Activated T-helper 2 cell treated with anti-CD3 and anti-CD28 coated beads, Interferon-gamma antibody, Interleukin-2, Interleukin-4, amounts not matched to agents 10 μg/mL and 5 μg/mL and 100 μg/mL, durations not matched to agents 14 hours and 24 hours and 36 hours (primary cell): Measurements from ENCODE around the gene LIN9. TPM values are rescaled to one million over a fixed set of nuclear protein-coding genes. Genes with fewer than 3 reads are reported as not detected.
"Not testable (repeated sequence)": the region's sequence is repeated elsewhere in the genome, so short reads cannot be mapped to it uniquely, and the experiment has no call there.

ENCODE experiments used
- DNase-seq: peaks from one replicate; pipeline ENCODE4 v3.0.0; 2021; ENCODE audit warnings: low spot score
- H3K27ac Mint-ChIP-seq: one replicate; pipeline ENCODE4 v1.8.0; 2021; ENCODE audit warnings: mixed read lengths
- H3K27me3 Mint-ChIP-seq: one replicate; pipeline ENCODE4 v1.8.0; 2021; ENCODE audit warnings: low read depth, mixed read lengths
- H3K36me3 Mint-ChIP-seq: one replicate; pipeline ENCODE4 v1.8.0; 2021; ENCODE audit warnings: low read depth, mixed read lengths
- H3K4me1 Mint-ChIP-seq: one replicate; pipeline ENCODE4 v1.8.0; 2021; ENCODE audit warnings: low read depth, mixed read lengths
- H3K4me3 Mint-ChIP-seq: one replicate; pipeline ENCODE4 v1.8.0; 2021; ENCODE audit warnings: low read depth, mild to moderate bottlenecking, moderate library complexity, mixed read lengths
- H3K9me3 Mint-ChIP-seq: one replicate; pipeline ENCODE4 v1.8.0; 2021; ENCODE audit warnings: mixed read lengths
- intact Hi-C: fragments of 100-400 bp; cut with micrococcal nuclease; formaldehyde crosslinking; loops from one replicate; pipeline ENCODE4 v1.15.1; 2023
- total RNA-seq: library from RNA; stranded (reverse); gene quantifications from 2 replicates; pipeline ENCODE4 v1.2.3, GENCODE V29; 2022

Gene LIN9
- total RNA-seq, 1 donor from 2014 or later, result 12.7 TPM

GRCh38 chr1:226215239-226215638 lies 93.7 kb downstream of the LIN9 start:
- H3K36me3 Mint-ChIP-seq, result no peaks in the 10 kb centered on the region
- no peaks in the 10 kb centered on the region for H3K4me1 Mint-ChIP-seq
- H3K27me3 Mint-ChIP-seq, result peaks cover 4% of the 10 kb centered on the region
- H3K27ac Mint-ChIP-seq, result no peak overlapping the region
- H3K9me3 Mint-ChIP-seq, result no peaks in the 10 kb centered on the region
- intact Hi-C loops, result no loop called here
- DNase-seq, result no peak
- H3K4me3 Mint-ChIP-seq, result no peak overlapping the region

DNA sequence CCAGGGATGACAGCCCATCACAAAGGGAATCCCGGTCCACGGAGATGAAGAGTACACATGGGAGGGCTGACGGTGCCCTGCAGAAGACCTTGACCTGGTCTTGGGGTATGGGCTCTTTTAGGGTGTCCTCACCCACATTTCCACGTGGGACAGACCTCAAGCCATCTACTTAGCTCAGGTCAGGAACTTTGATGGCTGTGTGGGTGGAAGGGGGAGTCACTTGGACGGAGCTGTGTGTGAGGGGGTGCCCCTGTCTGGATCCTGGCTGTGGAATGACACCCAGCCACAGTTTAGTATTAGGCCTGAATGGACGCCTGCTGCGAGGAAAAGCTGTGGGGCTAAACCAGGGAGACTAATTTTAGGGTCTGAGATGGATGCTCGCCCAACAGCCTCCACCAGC lies 96.4 kb downstream of the LIN9 start:
- intact Hi-C loops, result no loop called here
- no peak for DNase-seq
- no peaks in the 10 kb centered on the region for H3K9me3 Mint-ChIP-seq
- no peaks in the 10 kb centered on the region for H3K36me3 Mint-ChIP-seq
- H3K4me3 Mint-ChIP-seq, result no peak overlapping the region
- no peaks in the 10 kb centered on the region for H3K27me3 Mint-ChIP-seq
- H3K4me1 Mint-ChIP-seq, result no peaks in the 10 kb centered on the region
- H3K27ac Mint-ChIP-seq, result no peak overlapping the region

DNA sequence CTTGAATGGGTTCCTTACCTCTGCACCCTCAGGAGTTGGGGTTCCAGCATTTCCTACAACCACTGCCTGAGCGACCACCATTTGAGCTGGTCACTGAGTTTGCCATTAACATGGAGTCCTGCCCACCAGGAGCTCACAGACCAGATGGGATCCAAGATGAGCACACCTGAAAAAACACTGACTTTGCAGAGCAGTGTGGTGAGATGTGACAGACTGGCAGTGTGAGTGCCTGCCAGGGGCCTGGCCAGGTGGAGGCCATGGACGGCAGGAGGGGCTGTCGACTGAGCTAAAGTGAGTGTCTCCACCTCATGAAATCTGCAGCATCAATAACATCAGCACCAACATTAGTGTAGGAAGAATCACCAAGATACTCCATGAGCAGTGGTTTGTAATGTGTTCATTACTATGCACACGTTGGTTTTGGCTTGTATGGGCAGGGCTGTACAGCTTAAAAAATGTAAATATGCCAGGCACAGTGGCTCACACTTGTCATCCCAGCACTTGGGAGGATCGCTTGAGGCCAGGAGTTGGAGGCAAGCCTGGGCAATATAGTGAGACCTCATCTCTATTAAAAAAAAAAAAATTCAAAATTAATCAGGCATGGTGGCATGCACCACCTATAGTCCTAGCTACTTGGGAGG lies 97.7 kb downstream of the LIN9 start:
- Mint-ChIP-seq H3K4me1 (no peaks in the 10 kb centered on the region), H3K27me3 (no peaks in the 10 kb centered on the region), H3K4me3 (no peak overlapping the region), H3K27ac (no peak overlapping the region), H3K36me3 (no peaks in the 10 kb centered on the region), H3K9me3 (no peaks in the 10 kb centered on the region)
- no peak for DNase-seq
- intact Hi-C loops, result no loop called here

DNA sequence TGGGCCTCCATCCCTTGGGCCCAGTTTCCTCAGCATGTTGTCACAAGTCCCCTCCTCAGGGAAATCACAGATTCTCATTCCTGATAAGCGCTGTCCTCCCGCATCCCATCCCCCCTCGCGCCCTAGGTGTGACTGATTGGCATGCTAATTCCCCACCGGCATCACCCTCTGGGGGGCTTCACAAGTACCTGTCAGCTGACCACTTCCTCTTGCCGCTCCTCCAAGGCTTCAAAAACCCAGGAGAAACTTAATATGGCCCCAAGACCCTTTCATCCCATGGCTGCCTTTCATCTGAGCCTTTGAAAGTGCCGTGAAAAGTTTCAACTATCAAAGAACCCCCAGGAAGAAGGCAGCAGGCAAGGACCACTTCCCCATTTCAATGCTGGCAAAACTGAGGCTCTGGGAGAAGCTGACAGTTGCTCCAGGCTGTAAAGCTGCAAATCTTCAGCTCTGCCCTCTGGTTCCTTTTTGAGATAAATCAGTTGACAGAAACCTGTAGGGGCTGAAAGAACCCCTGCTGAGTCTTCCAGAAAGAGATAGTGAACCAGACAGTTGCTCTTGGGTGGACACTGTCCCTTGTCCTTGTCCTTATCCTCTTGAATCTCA lies 98.3 kb downstream of the LIN9 start:
- intact Hi-C loops, result no loop called here
- Mint-ChIP-seq H3K9me3 (no peaks in the 10 kb centered on the region), H3K4me1 (no peaks in the 10 kb centered on the region), H3K27ac (no peak overlapping the region), H3K36me3 (no peaks in the 10 kb centered on the region), H3K4me3 (no peak overlapping the region), H3K27me3 (no peaks in the 10 kb centered on the region)
- DNase-seq, result no peak

DNA sequence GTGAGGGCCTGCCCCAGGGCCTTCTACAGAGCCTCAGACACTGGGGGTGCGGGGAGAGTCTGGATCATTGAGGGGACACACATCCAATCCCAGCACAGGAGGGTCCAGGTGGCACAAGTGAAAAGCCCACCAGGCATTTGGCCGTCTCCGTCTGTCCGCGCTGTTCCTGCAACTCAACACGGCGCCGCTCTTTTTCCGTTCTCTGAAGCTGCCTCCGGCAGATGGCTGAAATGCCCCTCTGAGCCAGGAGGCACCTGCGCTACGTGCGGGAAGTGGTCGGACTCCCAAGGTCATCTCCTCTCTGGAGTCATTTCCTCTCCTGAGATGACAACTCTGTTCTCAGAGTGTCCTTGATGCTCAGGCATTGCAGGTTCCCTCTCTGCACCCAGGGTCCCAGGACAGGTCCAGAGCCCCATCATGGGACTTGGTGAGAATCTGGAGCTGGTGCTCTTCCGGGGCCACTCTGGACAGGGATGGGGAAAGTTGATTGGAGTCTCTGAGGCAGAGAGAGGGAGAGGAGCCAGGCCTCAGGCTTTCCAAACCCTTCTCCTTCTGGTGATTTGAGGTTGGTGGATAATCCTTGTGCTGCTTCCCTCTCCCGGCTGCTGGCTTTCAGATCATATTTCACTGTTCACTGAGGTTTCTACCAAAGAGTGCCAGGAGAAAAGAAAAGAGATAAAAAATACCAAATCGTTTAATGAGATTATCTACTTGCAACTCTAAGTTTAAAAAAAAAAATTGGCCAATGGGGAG lies 99.5 kb downstream of the LIN9 start:
- no peaks in the 10 kb centered on the region for H3K9me3 Mint-ChIP-seq
- intact Hi-C loops, result no loop called here
- DNase-seq, result no peak
- H3K36me3 Mint-ChIP-seq, result no peaks in the 10 kb centered on the region
- no peak overlapping the region for H3K4me3 Mint-ChIP-seq
- no peaks in the 10 kb centered on the region for H3K4me1 Mint-ChIP-seq
- no peaks in the 10 kb centered on the region for H3K27me3 Mint-ChIP-seq
- H3K27ac Mint-ChIP-seq, result no peak overlapping the region

GRCh38 chr1:226207048-226207447 lies 101.9 kb downstream of the LIN9 start:
- Mint-ChIP-seq H3K4me1 (no peaks in the 10 kb centered on the region), H3K4me3 (no peak overlapping the region), H3K27me3 (peaks cover 3% of the 10 kb centered on the region), H3K36me3 (no peaks in the 10 kb centered on the region), H3K27ac (no peak overlapping the region), H3K9me3 (no peaks in the 10 kb centered on the region)
- intact Hi-C loops, result no loop called here
- DNase-seq, result no peak

DNA sequence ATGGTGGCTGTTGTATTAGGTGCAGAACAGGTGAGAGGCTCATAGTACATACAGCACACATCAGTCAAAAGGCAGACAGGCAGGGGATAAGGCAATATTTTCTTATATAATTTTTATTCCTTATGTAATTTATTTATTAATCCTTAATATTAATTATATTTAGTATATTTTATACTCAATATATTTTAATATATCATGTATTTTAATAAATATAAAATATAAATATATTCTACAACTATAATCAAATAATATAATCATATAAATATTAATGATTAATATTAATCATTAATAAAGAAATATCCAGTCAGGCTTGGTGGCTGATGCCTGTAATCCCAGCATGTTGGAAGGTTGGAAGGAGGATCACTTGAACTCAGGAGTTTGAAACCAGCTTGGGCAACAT lies 104.8 kb downstream of the LIN9 start:
- Mint-ChIP-seq H3K27ac (no peak overlapping the region), H3K4me1 (no peaks in the 10 kb centered on the region), H3K9me3 (no peaks in the 10 kb centered on the region), H3K36me3 (no peaks in the 10 kb centered on the region), H3K4me3 (no peak overlapping the region), H3K27me3 (peaks cover 14% of the 10 kb centered on the region)
- DNase-seq, result no peak
- intact Hi-C loops, result no loop called here

GRCh38 chr1:226203655-226204054 lies 105.3 kb downstream of the LIN9 start:
- no peak for DNase-seq
- Mint-ChIP-seq H3K27ac (no peak overlapping the region), H3K9me3 (no peaks in the 10 kb centered on the region), H3K4me3 (no peak overlapping the region), H3K27me3 (peaks cover 14% of the 10 kb centered on the region), H3K4me1 (no peaks in the 10 kb centered on the region), H3K36me3 (no peaks in the 10 kb centered on the region)
- intact Hi-C loops, result no loop called here

DNA sequence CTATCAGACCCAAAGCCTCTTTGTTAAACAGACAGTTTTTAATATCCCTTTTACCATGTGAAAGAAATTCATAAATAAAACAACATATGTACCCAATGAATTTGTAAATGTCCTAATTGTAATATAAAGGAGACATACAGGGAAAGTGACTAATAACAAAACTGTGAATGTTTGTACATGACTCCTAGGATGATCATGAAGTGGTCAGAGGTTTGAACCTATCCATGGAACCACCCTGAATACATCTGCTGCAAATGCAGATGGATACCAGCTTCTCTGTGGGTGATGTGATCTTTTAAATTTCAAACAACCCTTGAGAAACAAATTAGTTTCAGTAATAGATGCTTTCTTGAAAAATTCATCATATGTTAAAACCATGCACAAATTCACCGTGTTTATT lies 105.7 kb downstream of the LIN9 start:
- Mint-ChIP-seq H3K27ac (no peak overlapping the region), H3K4me3 (no peak overlapping the region), H3K27me3 (peaks cover 14% of the 10 kb centered on the region), H3K9me3 (no peaks in the 10 kb centered on the region), H3K36me3 (no peaks in the 10 kb centered on the region), H3K4me1 (no peaks in the 10 kb centered on the region)
- no peak for DNase-seq
- intact Hi-C loops, result no loop called here

DNA sequence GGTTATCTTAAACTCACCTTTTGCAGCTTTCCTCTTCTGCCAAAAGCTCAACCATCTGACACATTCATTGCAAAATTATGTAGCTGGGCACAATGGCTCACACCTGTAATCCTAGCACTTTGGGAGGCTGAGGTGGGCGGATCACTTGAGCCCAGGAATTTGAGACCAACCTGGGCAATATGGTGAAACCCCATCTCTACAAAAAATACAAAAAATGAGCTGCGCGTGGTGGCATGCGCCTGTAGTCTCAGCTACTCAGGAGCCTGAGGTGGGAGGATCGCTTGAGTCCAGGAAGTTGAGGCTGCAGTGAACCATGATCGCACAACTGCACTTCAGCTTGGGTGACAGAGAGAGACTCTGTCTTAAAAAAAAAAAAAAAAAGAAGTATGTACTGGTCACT lies 106.3 kb downstream of the LIN9 start:
- intact Hi-C loops, H3K4me1 Mint-ChIP-seq, H3K9me3 Mint-ChIP-seq, H3K4me3 Mint-ChIP-seq, DNase-seq, H3K36me3 Mint-ChIP-seq, H3K27ac Mint-ChIP-seq: not testable (repeated sequence)
- H3K27me3 Mint-ChIP-seq, result peaks cover 14% of the 10 kb centered on the region

DNA sequence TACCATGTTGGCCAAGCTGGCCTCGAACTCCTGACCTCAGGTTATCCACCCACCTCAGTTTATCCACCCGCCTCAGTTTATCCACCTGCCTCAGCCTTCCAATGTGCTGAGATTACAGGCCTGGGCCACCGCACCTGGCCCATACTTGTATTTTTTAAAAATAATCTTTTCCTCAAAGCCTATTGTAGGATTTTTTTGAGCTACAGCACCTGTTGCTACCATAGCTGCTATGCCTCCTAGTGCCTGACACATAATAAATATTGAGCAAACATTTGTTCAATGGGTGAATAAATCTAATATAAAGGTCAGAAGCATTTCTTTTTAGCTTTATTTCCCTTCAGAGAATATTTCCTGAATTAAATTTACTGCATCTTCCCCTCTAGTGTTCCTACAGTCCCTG lies 106.7 kb downstream of the LIN9 start:
- no peak for DNase-seq
- Mint-ChIP-seq H3K4me3 (no peak overlapping the region), H3K9me3 (no peaks in the 10 kb centered on the region), H3K27me3 (peaks cover 14% of the 10 kb centered on the region), H3K36me3 (no peaks in the 10 kb centered on the region), H3K27ac (no peak overlapping the region), H3K4me1 (no peaks in the 10 kb centered on the region)
- intact Hi-C loops, result no loop called here

- intact Hi-C loops, result loop anchor here (2.0 kb wide), 1 partner anchor 132 kb away; no protein-coding TSS in a partner anchor
- Mint-ChIP-seq H3K36me3 (no peaks in the 10 kb centered on the region), H3K27ac (no peak overlapping the region), H3K4me1 (no peaks in the 10 kb centered on the region), H3K4me3 (no peak overlapping the region), H3K27me3 (peaks cover 14% of the 10 kb centered on the region), H3K9me3 (no peaks in the 10 kb centered on the region)
- no peak for DNase-seq
Measured at GRCh38 chr1:226201029-226201593, 107.9 kb downstream of the LIN9 start.

DNA sequence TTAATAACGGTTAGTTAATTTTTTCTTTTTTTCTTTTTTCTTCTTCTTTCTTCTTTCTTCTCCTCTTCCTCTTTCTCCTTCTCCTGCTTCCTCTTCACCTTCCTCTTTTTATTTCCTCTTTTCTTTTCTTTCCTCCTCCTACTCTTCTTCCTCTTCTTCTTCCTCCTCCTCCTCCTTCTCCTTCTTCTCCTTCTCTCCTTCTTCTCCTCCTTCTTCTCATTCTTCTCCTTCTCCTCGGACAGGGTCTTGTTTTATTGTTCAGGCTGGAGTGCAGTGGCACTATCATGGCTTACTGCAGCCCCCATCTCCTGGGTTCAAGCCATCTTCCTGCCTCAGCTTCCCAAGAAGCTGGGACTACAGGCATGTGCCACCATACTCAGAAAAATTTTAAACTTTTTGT lies 109.0 kb downstream of the LIN9 start:
- no peaks in the 10 kb centered on the region for H3K4me1 Mint-ChIP-seq
- intact Hi-C loops, result loop anchor here (2.0 kb wide), 1 partner anchor 133 kb away; no protein-coding TSS in a partner anchor
- H3K27me3 Mint-ChIP-seq, result peaks cover 19% of the 10 kb centered on the region
- no peak overlapping the region for H3K4me3 Mint-ChIP-seq
- no peaks in the 10 kb centered on the region for H3K36me3 Mint-ChIP-seq
- no peak for DNase-seq
- H3K27ac Mint-ChIP-seq, result no peak overlapping the region
- H3K9me3 Mint-ChIP-seq, result no peaks in the 10 kb centered on the region
